Astrocyte of the spinal cord (primary cell): Measurements from ENCODE around the gene SELENOP.
"Not testable (repeated sequence)": the region's sequence is repeated elsewhere in the genome, so short reads cannot be mapped to it uniquely, and the experiment has no call there.

Source experiments
- DNase-seq: peaks from one replicate; pipeline ENCODE4 v3.0.0; 2011; ENCODE audit warnings: low read depth, low spot score
- H3K4me3 ChIP-seq: 2 replicates; pipeline ENCODE4 v1.5.1; 2011; ENCODE audit warnings: low read depth, mild to moderate bottlenecking, low read length, moderate library complexity
- in situ Hi-C: cut with HindIII; loops from 2 replicates; pipeline ENCODE4 v1.10.0; 2017; ENCODE audit warnings: low sequenced_read_pairs
- TF ChIP-seq, protein P1 (sequence below): IDR thresholded peaks from 2 replicates; pipeline ENCODE4 v1.5.1; 2012; ENCODE audit warnings: low read depth, mild to moderate bottlenecking, low read length, inconsistent platforms

SELENOP gene

DNA sequence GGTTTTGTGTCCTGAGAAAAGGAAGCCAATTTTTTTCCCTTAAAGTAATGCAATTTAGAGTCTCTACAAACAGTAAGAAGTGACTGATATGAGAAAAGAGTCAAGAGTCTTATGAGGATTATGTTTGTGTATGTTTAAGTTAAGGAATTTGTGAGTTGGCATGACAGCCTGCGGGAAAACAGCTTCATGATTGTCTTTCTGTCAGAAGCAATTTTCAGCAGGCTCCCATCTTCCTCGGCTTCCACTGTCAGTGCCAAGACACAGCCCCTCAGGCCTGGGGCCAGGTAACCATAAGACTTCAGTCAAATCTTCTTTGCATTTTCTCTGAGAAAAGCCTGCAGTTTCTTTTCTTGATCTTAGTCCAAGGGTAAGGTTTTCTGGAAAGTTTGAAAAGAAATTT lies 17.0 kb upstream of the SELENOP start:
- in situ Hi-C loops = no loop called here
- H3K4me3 ChIP-seq = no peak overlapping the region
- DNase-seq = no peak
- TF ChIP-seq, protein P1, sequence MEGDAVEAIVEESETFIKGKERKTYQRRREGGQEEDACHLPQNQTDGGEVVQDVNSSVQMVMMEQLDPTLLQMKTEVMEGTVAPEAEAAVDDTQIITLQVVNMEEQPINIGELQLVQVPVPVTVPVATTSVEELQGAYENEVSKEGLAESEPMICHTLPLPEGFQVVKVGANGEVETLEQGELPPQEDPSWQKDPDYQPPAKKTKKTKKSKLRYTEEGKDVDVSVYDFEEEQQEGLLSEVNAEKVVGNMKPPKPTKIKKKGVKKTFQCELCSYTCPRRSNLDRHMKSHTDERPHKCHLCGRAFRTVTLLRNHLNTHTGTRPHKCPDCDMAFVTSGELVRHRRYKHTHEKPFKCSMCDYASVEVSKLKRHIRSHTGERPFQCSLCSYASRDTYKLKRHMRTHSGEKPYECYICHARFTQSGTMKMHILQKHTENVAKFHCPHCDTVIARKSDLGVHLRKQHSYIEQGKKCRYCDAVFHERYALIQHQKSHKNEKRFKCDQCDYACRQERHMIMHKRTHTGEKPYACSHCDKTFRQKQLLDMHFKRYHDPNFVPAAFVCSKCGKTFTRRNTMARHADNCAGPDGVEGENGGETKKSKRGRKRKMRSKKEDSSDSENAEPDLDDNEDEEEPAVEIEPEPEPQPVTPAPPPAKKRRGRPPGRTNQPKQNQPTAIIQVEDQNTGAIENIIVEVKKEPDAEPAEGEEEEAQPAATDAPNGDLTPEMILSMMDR = no peak

DNA sequence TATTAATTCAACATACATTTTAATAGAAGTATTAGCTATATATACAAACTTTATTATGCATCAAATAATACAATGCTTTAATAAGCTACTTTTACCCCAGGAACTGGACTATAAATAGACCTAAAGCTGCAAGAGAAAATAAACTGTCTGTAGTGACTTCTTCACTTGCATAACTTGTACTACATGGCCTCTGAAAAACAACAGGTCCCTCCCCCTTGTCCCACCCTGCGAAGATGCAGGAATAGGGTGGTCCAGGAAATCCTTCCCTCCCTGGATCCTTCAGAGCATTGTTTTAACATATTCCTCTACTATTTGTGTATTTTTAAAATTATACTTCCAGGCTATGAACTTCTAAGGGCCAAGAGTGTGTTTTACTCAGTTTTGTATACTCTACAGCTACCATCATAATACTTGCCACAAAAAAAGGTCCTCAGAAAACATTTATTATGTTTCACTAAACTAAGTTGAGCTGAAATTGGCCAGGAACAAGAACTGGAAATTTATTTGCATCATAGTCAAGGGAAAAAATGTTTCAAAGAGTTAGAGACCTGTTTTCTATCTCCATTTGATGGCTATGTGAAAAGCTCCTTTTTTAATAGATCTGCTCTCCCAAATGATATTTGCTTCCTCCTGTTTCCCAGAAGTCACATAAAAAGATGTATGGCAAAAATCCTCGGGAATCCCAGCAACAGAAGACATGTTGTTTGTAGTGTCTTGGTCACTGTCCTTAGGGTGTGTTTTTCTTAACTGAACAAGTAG lies 15.2 kb upstream of the SELENOP start:
- TF ChIP-seq, protein P1 = no peak
- DNase-seq = no peak
- H3K4me3 ChIP-seq = no peak overlapping the region
- in situ Hi-C loops = no loop called here

DNA sequence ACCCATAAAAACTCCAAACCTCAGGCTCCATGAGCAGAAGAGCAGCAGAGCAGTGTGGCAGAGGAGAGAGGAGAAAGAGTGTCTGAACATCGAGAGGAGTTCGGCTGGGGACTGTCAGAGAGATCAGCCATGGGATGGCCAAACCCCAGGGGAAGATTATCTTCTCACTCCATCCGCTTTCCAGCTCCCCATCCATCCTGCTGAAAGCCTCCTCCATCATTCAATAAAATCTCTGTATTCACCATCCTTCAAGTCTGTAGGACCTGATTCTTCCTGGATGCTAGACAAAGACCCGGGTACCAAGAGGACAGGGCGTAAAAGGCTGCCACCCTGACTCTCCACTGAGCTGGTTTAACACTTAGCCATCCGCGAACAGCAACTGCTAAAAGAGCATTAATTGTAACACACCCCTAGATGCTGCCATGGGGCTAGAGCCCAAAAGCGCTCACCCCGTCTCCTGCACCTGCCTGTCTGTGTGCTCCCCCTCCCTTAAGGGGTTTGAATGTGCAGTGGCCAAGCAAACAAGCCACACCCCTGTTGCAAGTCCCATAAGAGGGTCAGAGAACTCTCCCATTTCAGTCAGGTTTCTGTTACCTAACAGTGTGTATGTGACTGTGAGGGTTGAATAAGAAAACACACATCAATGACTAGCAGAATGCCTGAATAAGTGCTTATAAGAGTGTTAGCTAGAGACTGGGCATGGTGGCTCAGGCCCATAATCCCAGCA lies 13.9 kb upstream of the SELENOP start:
- no peak overlapping the region for H3K4me3 ChIP-seq
- in situ Hi-C loops = no loop called here
- no peak for DNase-seq
- TF ChIP-seq, protein P1 = no peak

DNA sequence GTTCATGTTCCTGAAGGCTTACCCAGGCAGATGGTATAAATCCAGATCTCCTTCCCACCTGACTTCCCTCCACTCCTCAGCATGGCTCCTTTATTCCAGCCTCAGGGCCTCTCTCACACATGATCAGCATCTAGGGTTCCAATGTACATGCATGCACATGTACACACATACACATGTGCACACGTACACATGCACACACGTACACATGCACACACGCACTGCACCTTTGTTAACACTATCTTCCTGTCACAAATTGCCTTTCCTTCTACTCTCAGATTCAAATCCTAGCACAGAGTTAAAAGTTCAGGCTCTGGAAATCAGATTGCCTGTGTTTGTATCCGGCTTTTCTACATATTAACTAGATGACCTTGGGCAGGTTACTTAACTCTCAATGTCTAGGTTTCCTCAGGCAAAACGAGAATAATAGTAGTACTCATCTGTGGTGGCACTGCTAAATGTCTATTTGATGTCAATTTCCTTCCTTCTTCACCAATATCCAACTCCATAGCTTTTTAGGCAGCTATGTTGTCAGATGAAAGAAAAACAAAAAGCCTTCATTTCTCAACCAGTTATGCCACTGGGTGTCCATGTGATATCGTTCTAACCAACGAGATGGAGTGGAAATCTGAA lies 12.8 kb upstream of the SELENOP start:
- TF ChIP-seq, protein P1 = no peak
- DNase-seq = no peak
- no peak overlapping the region for H3K4me3 ChIP-seq
- in situ Hi-C loops = no loop called here

DNA sequence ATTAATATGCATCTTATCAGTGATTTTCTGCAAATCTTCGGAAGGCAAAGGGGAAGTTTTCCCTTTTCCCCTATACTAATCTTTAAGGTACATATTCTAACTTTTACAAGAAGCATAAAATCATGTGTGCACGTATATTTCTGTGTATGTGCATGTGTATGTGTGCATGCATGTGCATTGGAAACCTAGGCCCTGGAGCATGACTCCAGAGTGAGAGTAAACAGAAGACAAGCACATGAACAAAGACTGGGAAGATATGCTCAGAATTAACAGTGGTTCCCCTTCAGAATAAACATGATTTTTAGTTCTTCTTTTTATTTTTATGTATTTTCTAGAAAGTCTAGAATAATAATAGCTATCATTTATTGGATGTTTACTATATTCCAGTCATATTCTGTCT lies 10.9 kb upstream of the SELENOP start:
- H3K4me3 ChIP-seq = no peak overlapping the region
- no peak for DNase-seq
- TF ChIP-seq, protein P1 = no peak
- in situ Hi-C loops = no loop called here

DNA sequence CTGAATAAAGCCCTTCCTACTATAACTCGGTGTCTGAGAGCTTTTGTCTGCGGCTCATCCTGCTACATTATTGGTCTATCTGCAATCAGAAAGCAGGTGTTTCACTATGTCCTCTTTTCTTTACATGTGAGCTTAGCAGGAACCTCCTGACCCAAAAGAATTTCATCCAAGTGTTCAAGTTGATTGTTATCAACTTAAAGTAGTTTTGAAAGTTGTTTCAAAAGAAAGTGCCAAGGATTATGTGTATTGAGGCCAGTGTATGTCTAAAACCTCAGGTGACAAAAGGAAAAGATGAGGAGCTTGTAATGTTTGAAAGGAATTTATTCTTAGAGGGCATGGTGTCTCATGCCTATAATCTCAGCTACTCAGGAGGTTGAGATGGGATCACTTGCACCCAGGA lies 8.1 kb upstream of the SELENOP start:
- in situ Hi-C loops = no loop called here
- no peak for DNase-seq
- TF ChIP-seq, protein P1 = no peak
- H3K4me3 ChIP-seq = no peak overlapping the region

DNA sequence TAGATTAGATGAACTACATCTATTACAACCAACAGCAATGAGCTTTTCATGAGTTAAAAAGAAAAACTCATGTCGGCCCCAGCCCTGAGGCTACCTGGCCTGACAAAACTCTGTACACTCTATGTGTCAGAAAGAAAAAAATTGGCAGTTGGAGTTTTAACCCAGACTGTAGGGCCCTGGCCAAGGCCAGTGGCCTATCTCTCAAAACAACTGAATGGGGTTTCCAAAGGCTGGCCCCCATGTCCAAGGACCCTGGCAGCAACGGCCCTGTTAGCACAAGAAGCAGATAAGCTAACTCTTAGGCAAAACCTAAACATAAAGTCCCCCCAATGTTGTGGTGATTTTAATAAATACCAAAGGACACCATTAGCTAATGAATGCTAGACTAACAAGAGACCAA lies 4.9 kb upstream of the SELENOP start:
- H3K4me3 ChIP-seq, DNase-seq, in situ Hi-C loops: not testable (repeated sequence)
